ENCODE data around the gene PLK5. TPM values are rescaled to one million over a fixed set of nuclear protein-coding genes. Genes with fewer than 3 reads are reported as not detected.
"Not testable (repeated sequence)": the region's sequence is repeated elsewhere in the genome, so short reads cannot be mapped to it uniquely, and the experiment has no call there.

Gene PLK5
- total RNA-seq, 2 experiments from 2014 or later = not detected

GRCh38 chr19:1518471-1518870 lies 5.4 kb upstream of the PLK5 start:
- Mint-ChIP-seq H3K4me3 (no peak overlapping the region), H3K27me3 (peaks cover 8% of the 10 kb centered on the region), H3K27ac (no peak overlapping the region), H3K9me3 (no peaks in the 10 kb centered on the region), H3K4me1 (no peaks in the 10 kb centered on the region), H3K36me3 (no peaks in the 10 kb centered on the region)
- POLR2A ChIA-PET = no interaction called here
- no peak for ATAC-seq (ENCODE audit: low read depth)
- DNase-seq = no peak

GRCh38 chr19:1519802-1520201 lies 4.1 kb upstream of the PLK5 start:
- H3K9me3 Mint-ChIP-seq; H3K4me1 Mint-ChIP-seq; H3K27ac Mint-ChIP-seq; H3K36me3 Mint-ChIP-seq; ATAC-seq (ENCODE audit: low read depth); DNase-seq; H3K4me3 Mint-ChIP-seq; POLR2A ChIA-PET: not testable (repeated sequence)
- peaks cover 14% of the 10 kb centered on the region for H3K27me3 Mint-ChIP-seq

GRCh38 chr19:1520203-1520780 lies 3.6 kb upstream of the PLK5 start:
- POLR2A ChIA-PET = no interaction called here
- peaks cover 4% of the 10 kb centered on the region for H3K4me1 Mint-ChIP-seq
- H3K27ac Mint-ChIP-seq = no peak overlapping the region
- ATAC-seq (ENCODE audit: low read depth) = no peak
- no peaks in the 10 kb centered on the region for H3K36me3 Mint-ChIP-seq
- H3K4me3 Mint-ChIP-seq = no peak overlapping the region
- H3K27me3 Mint-ChIP-seq = peaks cover 18% of the 10 kb centered on the region
- no peak for DNase-seq
- no peaks in the 10 kb centered on the region for H3K9me3 Mint-ChIP-seq

GRCh38 chr19:1521636-1522035 lies 2.2 kb upstream of the PLK5 start:
- H3K27me3 Mint-ChIP-seq = peaks cover 20% of the 10 kb centered on the region
- no peaks in the 10 kb centered on the region for H3K9me3 Mint-ChIP-seq
- no peak for ATAC-seq (ENCODE audit: low read depth)
- H3K36me3 Mint-ChIP-seq = no peaks in the 10 kb centered on the region
- peaks cover 4% of the 10 kb centered on the region for H3K4me1 Mint-ChIP-seq
- POLR2A ChIA-PET = no interaction called here
- no peak overlapping the region for H3K27ac Mint-ChIP-seq
- no peak for DNase-seq
- no peak overlapping the region for H3K4me3 Mint-ChIP-seq

- Mint-ChIP-seq H3K27me3 (peaks cover 20% of the 10 kb centered on the region), H3K4me1 (peaks cover 4% of the 10 kb centered on the region), H3K9me3 (no peaks in the 10 kb centered on the region), H3K4me3 (no peak overlapping the region), H3K36me3 (no peaks in the 10 kb centered on the region), H3K27ac (no peak overlapping the region)
- POLR2A ChIA-PET = no interaction called here
- ATAC-seq (ENCODE audit: low read depth) (no peak), DNase-seq (no peak)
Observed at GRCh38 chr19:1522061-1522460, 1.8 kb upstream of the PLK5 start.

- no peak overlapping the region for H3K4me3 Mint-ChIP-seq
- H3K36me3 Mint-ChIP-seq = no peaks in the 10 kb centered on the region
- H3K27ac Mint-ChIP-seq = no peak overlapping the region
- POLR2A ChIA-PET = no interaction called here
- H3K27me3 Mint-ChIP-seq = peaks cover 23% of the 10 kb centered on the region
- no peaks in the 10 kb centered on the region for H3K9me3 Mint-ChIP-seq
- H3K4me1 Mint-ChIP-seq = peaks cover 4% of the 10 kb centered on the region
- ATAC-seq (ENCODE audit: low read depth) (no peak), DNase-seq (no peak)
Observed at GRCh38 chr19:1522838-1523237, 1.0 kb upstream of the PLK5 start.

- Mint-ChIP-seq H3K4me3 (no peak overlapping the region), H3K27ac (peak overlapping the region; percentile 35), H3K36me3 (no peaks in the 10 kb centered on the region), H3K9me3 (no peaks in the 10 kb centered on the region), H3K4me1 (peaks cover 4% of the 10 kb centered on the region), H3K27me3 (peaks cover 23% of the 10 kb centered on the region)
- POLR2A ChIA-PET = no interaction called here
- DNase-seq (no peak), ATAC-seq (ENCODE audit: low read depth) (no peak)
Observed at GRCh38 chr19:1524287-1524971, 552 bp downstream of the PLK5 start.

- Mint-ChIP-seq H3K27ac (no peak overlapping the region), H3K36me3 (no peaks in the 10 kb centered on the region), H3K9me3 (no peaks in the 10 kb centered on the region), H3K4me3 (no peak overlapping the region), H3K4me1 (peaks cover 4% of the 10 kb centered on the region), H3K27me3 (peaks cover 23% of the 10 kb centered on the region)
- POLR2A ChIA-PET = no interaction called here
- no peak for DNase-seq
- no peak for ATAC-seq (ENCODE audit: low read depth)
Observed at GRCh38 chr19:1524972-1525325, 1.1 kb downstream of the PLK5 start.

- peaks cover 23% of the 10 kb centered on the region for H3K27me3 Mint-ChIP-seq
- POLR2A ChIA-PET = no interaction called here
- no peak overlapping the region for H3K27ac Mint-ChIP-seq
- H3K9me3 Mint-ChIP-seq = no peaks in the 10 kb centered on the region
- H3K36me3 Mint-ChIP-seq = no peaks in the 10 kb centered on the region
- H3K4me1 Mint-ChIP-seq = peaks cover 4% of the 10 kb centered on the region
- H3K4me3 Mint-ChIP-seq = no peak overlapping the region
- no peak for ATAC-seq (ENCODE audit: low read depth)
- DNase-seq = no peak
Observed at GRCh38 chr19:1525343-1525742, 1.5 kb downstream of the PLK5 start.

- H3K27me3 Mint-ChIP-seq = peaks cover 23% of the 10 kb centered on the region
- H3K36me3 Mint-ChIP-seq = no peaks in the 10 kb centered on the region
- POLR2A ChIA-PET = no interaction called here
- no peak overlapping the region for H3K4me3 Mint-ChIP-seq
- H3K9me3 Mint-ChIP-seq = no peaks in the 10 kb centered on the region
- no peak overlapping the region for H3K27ac Mint-ChIP-seq
- peaks cover 4% of the 10 kb centered on the region for H3K4me1 Mint-ChIP-seq
- DNase-seq (no peak), ATAC-seq (ENCODE audit: low read depth) (no peak)
Observed at GRCh38 chr19:1526066-1526778, 2.3 kb downstream of the PLK5 start.

GRCh38 chr19:1526979-1527649 lies 3.2 kb downstream of the PLK5 start:
- ATAC-seq (ENCODE audit: low read depth) (no peak), DNase-seq (no peak)
- Mint-ChIP-seq H3K4me3 (no peak overlapping the region), H3K27ac (no peak overlapping the region), H3K36me3 (no peaks in the 10 kb centered on the region), H3K27me3 (peaks cover 23% of the 10 kb centered on the region), H3K4me1 (peaks cover 4% of the 10 kb centered on the region), H3K9me3 (no peaks in the 10 kb centered on the region)
- POLR2A ChIA-PET = no interaction called here

GRCh38 chr19:1527650-1528309 lies 3.9 kb downstream of the PLK5 start:
- H3K27me3 Mint-ChIP-seq = peaks cover 21% of the 10 kb centered on the region
- POLR2A ChIA-PET = no interaction called here
- no peak for ATAC-seq (ENCODE audit: low read depth)
- no peak overlapping the region for H3K4me3 Mint-ChIP-seq
- no peaks in the 10 kb centered on the region for H3K36me3 Mint-ChIP-seq
- H3K9me3 Mint-ChIP-seq = no peaks in the 10 kb centered on the region
- no peak for DNase-seq
- H3K4me1 Mint-ChIP-seq = peaks cover 4% of the 10 kb centered on the region
- no peak overlapping the region for H3K27ac Mint-ChIP-seq

- ATAC-seq (ENCODE audit: low read depth) = no peak
- peaks cover 14% of the 10 kb centered on the region for H3K27me3 Mint-ChIP-seq
- POLR2A ChIA-PET = no interaction called here
Observed at GRCh38 chr19:1528596-1529429, 4.9 kb downstream of the PLK5 start.

More at GRCh38 chr19:1528596-1529429, 4.9 kb downstream of the PLK5 start:
- no peaks in the 10 kb centered on the region for H3K9me3 Mint-ChIP-seq
- no peak overlapping the region for H3K4me3 Mint-ChIP-seq
- H3K36me3 Mint-ChIP-seq = no peaks in the 10 kb centered on the region
- no peak overlapping the region for H3K27ac Mint-ChIP-seq
- H3K4me1 Mint-ChIP-seq = peaks cover 4% of the 10 kb centered on the region
- DNase-seq = no peak

Data from activated naive CD8-positive, alpha-beta T cell treated with anti-CD3 and anti-CD28 coated beads, Interleukin-2, amount 10 ng/mL, durations not matched to agents 7 days and 5 days (primary cell).